ENCODE results near the gene FARS2. TPM values are rescaled to one million over a fixed set of nuclear protein-coding genes. Genes with fewer than 3 reads are reported as not detected.

The FARS2 gene
- total and polyA plus RNA-seq, 9 of the 15 experiments (the other 6 are each of a cell fraction or from before 2014, with no cell fraction given): 16.5 to 62.2 (median 27.0) TPM

DNA sequence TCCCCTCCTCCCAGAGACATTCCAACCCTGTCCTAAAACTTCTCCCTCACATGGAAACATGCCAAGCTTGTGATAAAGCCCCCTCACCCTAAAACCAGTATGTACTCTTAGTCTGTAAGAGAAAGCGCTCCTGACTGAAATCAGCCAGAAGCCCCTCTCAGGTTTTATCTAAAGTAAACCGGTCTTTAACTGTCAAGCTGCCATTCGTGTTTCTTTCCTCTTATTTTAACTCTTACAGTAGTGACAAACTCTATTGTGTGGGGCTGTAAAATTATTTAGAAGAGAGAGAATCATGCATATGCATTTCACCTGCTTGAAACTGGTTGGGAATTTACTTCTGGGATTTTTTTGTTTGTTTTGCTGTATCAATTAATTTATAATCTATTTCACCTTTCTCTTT, 62.7 kb downstream of the FARS2 start (continued):
- TF ChIP-seq SAP30 (IDR thresholded peaks at IDR 0.05; ENCODE audit: borderline replicate concordance, insufficient read depth, low read depth, low read length, poor library complexity, severe bottlenecking): no peak

GRCh38 chr6:5325173-5325572, 63.9 kb downstream of the FARS2 start:
- Histone ChIP-seq H3K79me2 (ENCODE audit: control insufficient read depth, insufficient read depth, low read length) (0 out of 3 replicates have a peak, but pooled peaks cover 4% of the 10 kb centered on the region), H4K20me1 (replicated peaks; ENCODE audit: control insufficient read depth, insufficient read depth, low read length) (no peaks in the 10 kb centered on the region), H3K9me3 (replicated peaks; ENCODE audit: control insufficient read depth, insufficient read depth, low read depth, low read length) (peaks cover 4% of the 10 kb centered on the region), H3K27me3 (ENCODE audit: control insufficient read depth in 2 of 2, insufficient read depth in 2 of 2, low read length in 2 of 2) (no peaks in the 10 kb centered on the region), H3K36me3 (ENCODE audit: control insufficient read depth, insufficient read depth, low read length) (peaks cover 6% of the 10 kb centered on the region; the same call in 2 of the 3 replicates), H3K27ac (ENCODE audit: extremely low read depth, low read depth, low read length) (no peak overlapping the region), H3K9ac (ENCODE audit: insufficient read depth in 1 of 2, low read depth in 2 of 2, low read length in 2 of 2) (no peak overlapping the region), H3K4me1 (replicated peaks in 1 of 2; ENCODE audit: control insufficient read depth in 2 of 2, insufficient read depth in 2 of 2, low read length in 2 of 2) (no peaks in the 10 kb centered on the region), H3K4me2 (ENCODE audit: insufficient read depth, low read length) (no peak overlapping the region), H3K9me1 (ENCODE audit: control insufficient read depth, insufficient read depth, low read length) (no peaks in the 10 kb centered on the region), H3K4me3 (no peak overlapping the region), H2AFZ (ENCODE audit: low read depth, low read length) (no peak overlapping the region)
- FAIRE-seq (no peak), ATAC-seq (no peak), DNase-seq (ENCODE audit: extremely low read depth in 1 of 4, low spot score in 3 of 4) (no peak)
- 97% methylated on average over 3 of the region's 3 CpGs for WGBS (ENCODE audit: insufficient coverage, low coverage, missing lambda C conversion rate)
- TF ChIP-seq, protein P1, sequence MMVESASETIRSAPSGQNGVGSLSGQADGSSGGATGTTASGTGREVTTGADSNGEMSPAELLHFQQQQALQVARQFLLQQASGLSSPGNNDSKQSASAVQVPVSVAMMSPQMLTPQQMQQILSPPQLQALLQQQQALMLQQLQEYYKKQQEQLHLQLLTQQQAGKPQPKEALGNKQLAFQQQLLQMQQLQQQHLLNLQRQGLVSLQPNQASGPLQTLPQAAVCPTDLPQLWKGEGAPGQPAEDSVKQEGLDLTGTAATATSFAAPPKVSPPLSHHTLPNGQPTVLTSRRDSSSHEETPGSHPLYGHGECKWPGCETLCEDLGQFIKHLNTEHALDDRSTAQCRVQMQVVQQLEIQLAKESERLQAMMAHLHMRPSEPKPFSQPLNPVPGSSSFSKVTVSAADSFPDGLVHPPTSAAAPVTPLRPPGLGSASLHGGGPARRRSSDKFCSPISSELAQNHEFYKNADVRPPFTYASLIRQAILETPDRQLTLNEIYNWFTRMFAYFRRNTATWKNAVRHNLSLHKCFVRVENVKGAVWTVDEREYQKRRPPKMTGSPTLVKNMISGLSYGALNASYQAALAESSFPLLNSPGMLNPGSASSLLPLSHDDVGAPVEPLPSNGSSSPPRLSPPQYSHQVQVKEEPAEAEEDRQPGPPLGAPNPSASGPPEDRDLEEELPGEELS (CRISPR knock-in tag; IDR thresholded peaks at IDR 0.05; ENCODE audit: borderline replicate concordance): no peak
- TF ChIP-seq RBM14 (IDR thresholded peaks at IDR 0.05; ENCODE audit: borderline replicate concordance, insufficient read depth, low read depth, low read length) (no peak), ZNF707 (CRISPR knock-in tag; conservative IDR thresholded peaks at IDR 0.05) (no peak), MCM3 (IDR thresholded peaks at IDR 0.05) (no peak), HDAC3 (IDR thresholded peaks at IDR 0.05; ENCODE audit: borderline replicate concordance, partially characterized antibody) (no peak), TRIM24 (IDR thresholded peaks at IDR 0.05) (no peak), MCM5 (IDR thresholded peaks at IDR 0.05; ENCODE audit: low read depth) (no peak), ZBED1 (IDR thresholded peaks at IDR 0.05) (no peak), ZNF24 (IDR thresholded peaks at IDR 0.05) (no peak), KAT8 (IDR thresholded peaks at IDR 0.05; ENCODE audit: low read depth) (no peak), POLR2G (IDR thresholded peaks at IDR 0.05; ENCODE audit: low read depth, low read length) (no peak), NFATC3 (IDR thresholded peaks at IDR 0.05) (no peak)
- ChIA-PET POLR2A (no interaction called here), CTCF (ENCODE audit: low intra/inter-chr PET ratio) (no interaction called here)
- in situ Hi-C loops (cut with MboI): no loop called here
- no TSS peak for BruUV-seq (replicated peaks)
- intact Hi-C loops (cut with micrococcal nuclease): no loop called here
